Measurements from ENCODE around the gene ACKR3. TPM values are rescaled to one million over a fixed set of nuclear protein-coding genes. Genes with fewer than 3 reads are reported as not detected.

The ACKR3 gene
- total RNA-seq, 1 donor from 2014 or later = 9.1 TPM

DNA sequence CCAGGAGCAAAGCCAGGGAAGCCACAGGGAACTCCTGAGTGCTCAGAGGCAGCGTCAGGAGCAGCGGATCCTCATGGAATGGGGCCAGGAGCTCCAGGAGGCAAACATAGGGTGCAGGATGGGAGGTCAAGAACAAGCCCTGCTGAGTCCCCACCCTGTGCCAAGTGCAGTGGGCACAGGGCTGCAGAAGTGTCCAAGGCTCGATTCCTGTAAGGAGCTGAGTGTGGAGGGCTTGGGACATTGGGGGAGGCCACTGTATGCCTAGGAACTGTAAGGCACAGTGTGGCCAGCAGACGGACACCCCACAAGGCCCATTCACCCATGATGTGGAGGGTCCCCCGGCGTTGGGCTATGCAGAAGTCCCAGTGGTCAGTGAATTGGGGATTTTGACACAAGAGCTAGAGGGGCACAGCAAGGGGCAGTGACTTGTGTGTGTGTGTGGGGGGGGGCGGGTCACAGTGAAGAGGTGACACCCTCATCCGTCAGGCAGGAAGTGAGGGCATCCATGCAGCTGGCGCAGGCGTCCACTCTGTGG is 55.6 kb downstream of the ACKR3 start:
- DNase-seq = peak; percentile 49
- H3K4me3 ChIP-seq = no peak overlapping the region
- ATAC-seq = no peak
- no peaks in the 10 kb centered on the region for H3K36me3 ChIP-seq
- TF ChIP-seq, protein P1, sequence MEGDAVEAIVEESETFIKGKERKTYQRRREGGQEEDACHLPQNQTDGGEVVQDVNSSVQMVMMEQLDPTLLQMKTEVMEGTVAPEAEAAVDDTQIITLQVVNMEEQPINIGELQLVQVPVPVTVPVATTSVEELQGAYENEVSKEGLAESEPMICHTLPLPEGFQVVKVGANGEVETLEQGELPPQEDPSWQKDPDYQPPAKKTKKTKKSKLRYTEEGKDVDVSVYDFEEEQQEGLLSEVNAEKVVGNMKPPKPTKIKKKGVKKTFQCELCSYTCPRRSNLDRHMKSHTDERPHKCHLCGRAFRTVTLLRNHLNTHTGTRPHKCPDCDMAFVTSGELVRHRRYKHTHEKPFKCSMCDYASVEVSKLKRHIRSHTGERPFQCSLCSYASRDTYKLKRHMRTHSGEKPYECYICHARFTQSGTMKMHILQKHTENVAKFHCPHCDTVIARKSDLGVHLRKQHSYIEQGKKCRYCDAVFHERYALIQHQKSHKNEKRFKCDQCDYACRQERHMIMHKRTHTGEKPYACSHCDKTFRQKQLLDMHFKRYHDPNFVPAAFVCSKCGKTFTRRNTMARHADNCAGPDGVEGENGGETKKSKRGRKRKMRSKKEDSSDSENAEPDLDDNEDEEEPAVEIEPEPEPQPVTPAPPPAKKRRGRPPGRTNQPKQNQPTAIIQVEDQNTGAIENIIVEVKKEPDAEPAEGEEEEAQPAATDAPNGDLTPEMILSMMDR (IDR thresholded peaks at IDR 0.05) = no peak
- no peaks in the 10 kb centered on the region for H3K9me3 ChIP-seq
- no peaks in the 10 kb centered on the region for H3K27me3 ChIP-seq
- H3K27ac ChIP-seq = no peak overlapping the region
- no peaks in the 10 kb centered on the region for H3K4me1 ChIP-seq
- intact Hi-C loops (cut with DNase I) = no loop called here

DNA sequence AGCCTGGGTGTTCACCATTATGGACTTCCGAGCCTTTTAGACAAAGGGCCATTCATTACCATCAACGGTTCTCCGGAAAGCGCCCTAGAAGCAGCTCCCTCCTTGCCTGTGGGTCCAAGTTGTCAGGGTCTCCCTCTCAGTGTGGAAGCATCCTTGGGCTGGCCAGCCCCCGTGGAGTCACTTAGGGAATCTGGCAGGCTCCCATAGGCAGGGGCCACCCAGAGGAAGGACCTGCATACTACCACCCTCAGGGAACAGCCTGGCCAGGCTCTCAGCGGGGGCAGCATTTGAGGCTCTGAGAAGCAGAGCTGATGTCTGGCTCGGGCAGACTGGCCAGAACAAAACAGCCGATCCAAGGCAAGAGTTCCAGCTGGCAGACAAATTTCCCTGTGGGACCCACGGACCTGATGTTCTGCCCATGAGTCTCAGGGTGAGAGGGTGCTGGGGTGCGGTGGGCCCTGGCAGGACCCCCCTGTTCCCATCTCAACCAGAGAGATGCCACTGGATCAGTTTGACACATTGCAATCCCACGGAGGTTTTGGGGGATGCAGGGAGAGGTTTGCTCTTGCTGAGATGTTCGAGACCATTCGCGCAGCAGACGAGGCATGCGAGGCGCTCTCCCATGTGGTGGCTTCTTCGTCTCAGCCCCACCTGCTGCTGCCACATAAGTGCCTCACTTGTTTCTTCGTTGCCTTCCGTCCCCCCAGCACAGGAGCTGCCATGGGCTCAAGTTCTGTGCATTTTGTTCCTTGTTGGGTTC is 56.9 kb downstream of the ACKR3 start:
- Histone ChIP-seq H3K4me3 (no peak overlapping the region), H3K27ac (no peak overlapping the region), H3K36me3 (no peaks in the 10 kb centered on the region), H3K27me3 (no peaks in the 10 kb centered on the region), H3K4me1 (no peaks in the 10 kb centered on the region), H3K9me3 (no peaks in the 10 kb centered on the region)
- TF ChIP-seq, protein P1 (IDR thresholded peaks at IDR 0.05) = no peak
- no peak for ATAC-seq
- intact Hi-C loops (cut with DNase I) = no loop called here
- DNase-seq = no peak

DNA sequence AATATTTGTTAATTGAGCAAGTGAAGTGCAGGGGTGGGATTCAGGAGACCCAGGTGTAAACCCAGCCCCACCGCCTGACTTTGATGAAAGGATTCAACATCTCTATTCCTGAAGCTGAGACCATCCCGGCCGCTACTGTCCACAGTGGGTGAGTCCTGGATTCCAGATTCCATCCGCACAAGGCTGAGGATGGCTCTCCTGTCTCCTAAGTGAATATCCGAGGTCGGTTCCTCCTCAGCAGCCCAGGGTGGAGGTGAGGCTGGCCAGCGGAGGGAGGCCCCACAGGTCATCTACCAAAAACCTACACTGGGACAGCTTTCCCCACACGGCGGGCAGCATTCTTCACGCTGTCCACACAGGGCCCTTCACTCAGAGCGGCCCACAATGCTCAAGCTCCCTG is 57.6 kb downstream of the ACKR3 start:
- H3K4me1 ChIP-seq = no peaks in the 10 kb centered on the region
- no peaks in the 10 kb centered on the region for H3K9me3 ChIP-seq
- H3K4me3 ChIP-seq = no peak overlapping the region
- no peak for ATAC-seq
- TF ChIP-seq, protein P1 (IDR thresholded peaks at IDR 0.05) = no peak
- intact Hi-C loops (cut with DNase I) = no loop called here
- no peak overlapping the region for H3K27ac ChIP-seq
- no peaks in the 10 kb centered on the region for H3K36me3 ChIP-seq
- no peaks in the 10 kb centered on the region for H3K27me3 ChIP-seq
- no peak for DNase-seq

DNA sequence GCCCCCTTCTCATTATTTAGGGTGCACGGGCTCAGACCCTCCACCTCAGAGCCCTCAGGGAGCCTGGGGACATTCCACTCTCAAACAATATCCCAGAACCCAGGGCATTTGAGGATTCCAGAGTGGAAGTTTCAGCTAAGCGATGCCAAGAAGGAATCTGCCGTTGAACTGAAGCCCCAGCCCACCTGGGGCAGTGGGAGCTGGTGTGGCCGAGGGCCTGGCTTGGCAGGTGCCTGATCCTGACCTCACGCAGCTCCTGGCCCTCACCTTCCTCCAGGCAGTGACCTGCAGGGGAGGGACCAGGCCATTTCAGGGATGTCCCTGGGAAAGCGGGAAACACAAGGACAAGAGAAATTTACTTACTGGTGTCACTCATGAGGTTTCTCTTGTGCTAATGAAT is 58.2 kb downstream of the ACKR3 start:
- peak; percentile 45 for DNase-seq
- Histone ChIP-seq H3K4me3 (no peak overlapping the region), H3K27me3 (no peaks in the 10 kb centered on the region), H3K4me1 (no peaks in the 10 kb centered on the region), H3K9me3 (no peaks in the 10 kb centered on the region), H3K27ac (no peak overlapping the region), H3K36me3 (no peaks in the 10 kb centered on the region)
- ATAC-seq = no peak
- intact Hi-C loops (cut with DNase I) = no loop called here
- TF ChIP-seq, protein P1 (IDR thresholded peaks at IDR 0.05) = no peak

DNA sequence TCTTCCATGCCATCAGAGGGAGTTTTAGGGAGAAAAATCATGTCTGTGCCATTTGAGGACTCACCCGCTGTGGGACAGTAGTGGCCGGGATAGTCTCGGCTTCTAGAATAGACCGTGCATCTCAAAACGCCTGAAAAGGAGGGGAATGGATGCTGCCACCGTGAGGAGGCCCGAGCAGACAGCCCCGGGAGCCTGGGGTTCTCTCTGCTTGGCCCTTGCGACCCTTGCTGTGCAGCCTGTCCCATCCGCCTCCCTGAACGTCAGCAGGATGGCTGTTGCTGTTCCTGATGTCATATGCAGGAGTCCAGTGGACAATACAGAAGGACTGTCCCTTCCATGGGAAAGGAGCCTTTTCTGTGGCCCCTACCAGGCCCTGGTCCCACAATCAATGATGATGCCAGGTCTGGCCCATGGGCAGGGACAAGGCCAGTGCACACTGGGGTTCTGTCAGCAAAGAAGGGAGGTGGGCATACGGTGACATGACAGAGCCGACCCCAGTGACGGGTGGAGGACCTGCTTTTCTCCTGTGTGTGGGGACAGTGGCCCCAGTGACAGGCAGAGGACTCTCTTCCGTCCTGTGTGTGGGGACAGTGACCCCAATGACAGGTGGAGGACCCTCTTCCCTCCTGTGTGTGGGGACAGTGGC is 58.8 kb downstream of the ACKR3 start:
- ATAC-seq (no peak), DNase-seq (peak; percentile 34)
- TF ChIP-seq, protein P1 (IDR thresholded peaks at IDR 0.05) = no peak
- no peaks in the 10 kb centered on the region for H3K36me3 ChIP-seq
- H3K9me3 ChIP-seq = no peaks in the 10 kb centered on the region
- intact Hi-C loops (cut with DNase I) = no loop called here
- H3K27ac ChIP-seq = no peak overlapping the region
- H3K4me3 ChIP-seq = no peak overlapping the region
- H3K4me1 ChIP-seq = no peaks in the 10 kb centered on the region
- no peaks in the 10 kb centered on the region for H3K27me3 ChIP-seq
